GM18498 (cell line): ENCODE measurements around the gene GULP1.

Experiments
- ATAC-seq: cut with Tn5 transposase; IDR thresholded peaks from one replicate; pipeline ENCODE4 v1.9.1; 2021; ENCODE audit warnings: mild to moderate bottlenecking, moderate library complexity; ENCODE audit not compliant: unreplicated experiment

Gene GULP1

GRCh38 chr2:188414869-188415753 is 123.4 kb downstream of the GULP1 start:
- no peak for ATAC-seq

GRCh38 chr2:188415754-188416083 is 124.0 kb downstream of the GULP1 start:
- ATAC-seq, result no peak

- ATAC-seq, result no peak
Observed at GRCh38 chr2:188416367-188416766, 124.7 kb downstream of the GULP1 start.

- no peak for ATAC-seq
Observed at GRCh38 chr2:188422726-188423125, 131.1 kb downstream of the GULP1 start.

- ATAC-seq, result no peak
Observed at GRCh38 chr2:188425266-188425665, 133.6 kb downstream of the GULP1 start.

GRCh38 chr2:188426121-188426520 is 134.4 kb downstream of the GULP1 start:
- ATAC-seq, result no peak

GRCh38 chr2:188430705-188431104 is 139.0 kb downstream of the GULP1 start:
- ATAC-seq, result no peak

GRCh38 chr2:188434018-188434417 is 142.3 kb downstream of the GULP1 start:
- ATAC-seq, result no peak

- no peak for ATAC-seq
Observed at GRCh38 chr2:188435115-188435514, 143.4 kb downstream of the GULP1 start.

GRCh38 chr2:188437537-188437936 is 145.9 kb downstream of the GULP1 start:
- no peak for ATAC-seq

- ATAC-seq, result no peak
Observed at GRCh38 chr2:188439986-188440385, 148.3 kb downstream of the GULP1 start.

- no peak for ATAC-seq
Observed at GRCh38 chr2:188440849-188441248, 149.2 kb downstream of the GULP1 start.

- no peak for ATAC-seq
Observed at GRCh38 chr2:188441288-188441947, 149.7 kb downstream of the GULP1 start.

GRCh38 chr2:188443207-188443606 is 151.5 kb downstream of the GULP1 start:
- ATAC-seq, result no peak

- ATAC-seq, result no peak
Observed at GRCh38 chr2:188444106-188444835, 152.6 kb downstream of the GULP1 start.

- no peak for ATAC-seq
Observed at GRCh38 chr2:188449561-188449960, 157.9 kb downstream of the GULP1 start.

GRCh38 chr2:188449971-188450370 is 158.3 kb downstream of the GULP1 start:
- no peak for ATAC-seq

- ATAC-seq, result no peak
Observed at GRCh38 chr2:188450732-188451483, 159.2 kb downstream of the GULP1 start.

GRCh38 chr2:188452084-188452483 is 160.4 kb downstream of the GULP1 start:
- no peak for ATAC-seq

- ATAC-seq, result no peak
Observed at GRCh38 chr2:188456114-188456909, 164.6 kb downstream of the GULP1 start.
